LHCN-M2 (cell line): ENCODE data around the gene ANKRD13A. TPM values are rescaled to one million over a fixed set of nuclear protein-coding genes. Genes with fewer than 3 reads are reported as not detected.
"Not testable (repeated sequence)": the region's sequence is repeated elsewhere in the genome, so short reads cannot be mapped to it uniquely, and the experiment has no call there.

Experiments
- DNase-seq: peaks from one replicate; pipeline ENCODE4 v3.0.0-alpha.2; 2012; ENCODE audit warnings: low read depth
- total RNA-seq: library from RNA; depleted of rRNA; stranded (reverse); fragments of >200 nt; gene quantifications from 2 replicates; pipeline ENCODE4 v1.2.3, GENCODE V29; 2014

ANKRD13A gene
- total RNA-seq, 1 experiment from 2014 or later, result 99.1 TPM

DNA sequence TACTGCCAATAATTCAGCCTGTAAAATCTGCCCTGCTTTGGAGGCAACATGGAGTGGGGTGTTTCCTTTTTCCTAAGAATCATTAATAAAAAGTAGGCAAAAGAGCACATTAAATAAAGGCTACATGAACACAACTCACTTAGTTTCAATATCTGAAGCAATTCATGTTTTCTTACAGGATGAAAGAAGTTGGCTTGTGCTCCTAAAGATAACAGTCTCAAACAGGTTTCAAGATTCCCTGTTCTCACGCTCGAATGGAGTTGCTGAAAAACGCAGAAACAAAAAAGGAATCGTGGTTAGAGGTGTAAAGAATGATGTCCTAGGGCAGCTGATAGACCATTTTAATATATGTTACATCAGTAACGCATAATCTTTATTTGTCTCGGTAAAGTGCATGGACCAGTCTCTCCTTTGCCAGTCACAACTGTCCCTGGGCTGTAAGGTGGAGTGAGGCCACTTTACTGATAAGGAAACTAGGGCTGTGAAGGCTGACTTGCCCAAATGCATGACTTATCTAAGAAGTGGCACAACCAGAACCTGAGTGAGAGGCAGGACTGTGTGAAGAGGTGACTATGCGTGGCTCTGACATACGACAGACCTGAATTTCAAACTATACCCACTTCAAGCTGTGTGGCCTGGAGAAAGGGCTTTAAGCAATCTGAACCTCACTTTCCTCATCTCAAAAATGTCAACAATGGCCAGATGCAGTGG lies 15.6 kb upstream of the ANKRD13A start:
- DNase-seq, result no peak

DNA sequence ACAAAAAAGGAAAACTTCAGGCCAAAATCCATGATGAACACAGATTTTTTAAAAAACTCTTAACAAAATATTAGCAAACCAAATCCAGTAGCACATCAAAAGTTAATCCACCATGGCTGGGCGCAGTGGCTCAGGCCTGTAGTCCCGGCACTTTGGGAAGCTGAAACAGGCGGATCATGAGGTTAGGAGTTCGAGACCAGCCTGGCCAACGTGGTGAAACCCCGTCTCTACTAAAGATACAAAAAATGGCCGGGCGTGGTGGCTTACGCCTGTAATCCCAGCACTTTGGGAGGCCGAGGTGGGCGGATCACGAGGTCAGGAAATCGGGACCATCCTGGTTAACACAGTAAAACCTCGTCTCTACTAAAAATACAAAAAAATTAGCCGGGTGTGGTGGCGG lies 13.0 kb upstream of the ANKRD13A start:
- DNase-seq, result not testable (repeated sequence)

GRCh38 chr12:109987615-109988014 lies 11.6 kb upstream of the ANKRD13A start:
- DNase-seq, result no peak

- DNase-seq, result no peak
Measured at GRCh38 chr12:109988274-109988673, 11.0 kb upstream of the ANKRD13A start.

DNA sequence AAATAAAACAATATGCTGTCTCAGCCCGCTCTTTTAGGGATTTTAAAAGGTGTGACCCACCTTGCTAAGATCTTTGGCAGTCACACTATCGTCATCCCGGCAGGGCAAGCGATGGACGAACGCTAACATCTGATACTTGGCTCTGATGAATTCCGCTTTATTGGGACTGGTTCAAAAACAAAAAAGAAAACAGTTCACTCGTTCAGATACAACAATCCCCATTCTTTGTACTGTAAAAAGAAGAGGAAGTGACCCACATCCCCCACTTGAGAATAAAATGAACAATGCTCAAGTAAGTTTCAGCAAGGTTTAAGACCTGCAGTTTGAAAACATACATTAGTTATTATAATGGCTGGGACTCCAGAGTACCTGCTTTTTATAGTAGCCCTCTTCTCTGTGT lies 10.3 kb upstream of the ANKRD13A start:
- no peak for DNase-seq

DNA sequence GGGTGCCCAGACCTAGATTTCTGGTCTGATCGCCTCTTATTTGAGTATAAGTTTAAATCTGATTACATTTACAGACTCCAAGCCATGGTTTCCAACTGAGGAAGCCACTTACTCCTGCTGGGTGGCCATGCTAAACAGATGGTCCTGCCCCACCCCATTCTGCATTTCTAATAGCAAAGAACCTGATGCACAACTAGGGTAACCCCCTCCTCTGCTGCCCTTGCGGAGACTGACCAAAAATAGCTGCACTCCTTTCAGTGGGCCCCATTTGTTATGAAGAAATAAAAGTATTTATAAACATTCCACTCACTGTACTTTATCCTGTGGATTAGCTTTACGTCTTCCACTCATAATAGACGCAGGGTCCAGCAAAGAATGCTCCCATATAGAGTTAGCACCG lies 9.8 kb upstream of the ANKRD13A start:
- no peak for DNase-seq

DNA sequence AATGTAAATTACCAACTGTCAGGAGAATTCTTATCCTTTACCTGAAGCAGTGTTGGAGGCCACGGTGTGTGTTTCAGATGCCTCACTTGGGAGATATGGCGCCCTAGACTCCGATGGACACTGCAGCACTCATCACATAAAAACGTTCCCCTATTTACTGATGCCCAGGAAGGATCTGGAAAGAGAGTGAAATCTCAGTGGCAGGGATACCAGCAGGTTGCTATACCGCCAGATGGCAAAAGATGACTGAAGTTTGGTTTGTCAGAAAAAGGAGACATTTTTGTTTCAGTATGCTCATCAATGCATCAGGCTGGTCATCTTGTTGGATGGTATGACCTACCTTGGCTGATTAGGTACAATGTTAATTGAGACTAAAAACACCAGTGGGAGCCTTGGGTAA lies 7.6 kb upstream of the ANKRD13A start:
- no peak for DNase-seq

- no peak for DNase-seq
Measured at GRCh38 chr12:109993091-109993490, 6.1 kb upstream of the ANKRD13A start.

DNA sequence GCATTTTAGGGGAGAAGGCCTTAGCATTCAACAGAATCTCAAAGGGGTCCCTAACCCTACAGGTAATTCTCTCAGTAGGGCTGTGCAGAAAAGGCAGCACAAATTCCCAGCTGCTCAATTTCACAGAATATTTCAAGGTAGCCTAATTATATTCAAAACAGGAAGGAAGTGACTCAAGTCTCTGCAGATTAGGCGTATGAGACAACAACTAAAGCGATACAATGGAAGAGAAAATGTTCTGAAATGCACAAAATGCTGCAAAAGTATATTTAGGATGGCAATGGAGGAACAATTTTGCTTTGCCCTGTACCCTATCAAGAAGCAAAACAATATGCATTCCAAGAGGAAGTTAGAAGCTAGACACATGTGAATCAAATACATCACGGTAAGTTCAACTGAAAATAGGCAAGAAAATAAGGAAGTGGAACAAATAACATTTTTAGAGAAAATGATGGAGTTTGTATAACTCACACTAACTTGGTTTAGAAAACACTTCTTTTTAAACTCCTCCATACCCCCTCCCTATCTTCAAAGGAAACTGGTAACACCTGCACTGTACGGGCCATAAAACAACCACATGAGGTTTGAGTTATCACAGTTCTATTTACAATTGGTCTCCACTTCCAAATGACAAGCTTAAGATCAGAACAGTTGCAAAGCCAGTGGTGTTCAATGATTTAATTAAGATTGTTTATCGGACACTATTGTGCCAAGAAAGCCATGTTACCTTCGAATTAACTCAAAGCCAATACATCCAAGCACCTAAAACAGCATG lies 4.6 kb upstream of the ANKRD13A start:
- DNase-seq, result no peak

DNA sequence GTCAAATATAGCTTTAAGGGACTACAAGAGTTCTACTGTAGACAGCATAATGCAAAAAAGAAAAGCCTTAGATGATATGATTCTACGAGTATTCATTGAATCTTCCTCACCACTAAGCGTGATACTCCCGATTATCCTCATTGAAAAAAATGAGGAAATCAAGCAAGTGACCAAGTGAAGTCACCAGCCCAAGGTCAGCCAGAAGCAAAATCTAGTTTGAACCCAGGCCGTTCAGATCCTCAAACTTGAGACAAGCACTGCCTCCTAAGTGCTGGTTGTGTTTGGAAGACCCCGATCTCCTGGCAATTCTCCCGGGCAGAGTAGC lies 3.9 kb upstream of the ANKRD13A start:
- DNase-seq, result no peak

GRCh38 chr12:109995686-109996482 lies 3.3 kb upstream of the ANKRD13A start, which contains the start of gene GIT2:
Gene GIT2, minus strand, starts transcription at chr12:109996368. Its CDS starts 144 bp downstream, at chr12:109996224.
- peak; percentile 89 for DNase-seq

DNA sequence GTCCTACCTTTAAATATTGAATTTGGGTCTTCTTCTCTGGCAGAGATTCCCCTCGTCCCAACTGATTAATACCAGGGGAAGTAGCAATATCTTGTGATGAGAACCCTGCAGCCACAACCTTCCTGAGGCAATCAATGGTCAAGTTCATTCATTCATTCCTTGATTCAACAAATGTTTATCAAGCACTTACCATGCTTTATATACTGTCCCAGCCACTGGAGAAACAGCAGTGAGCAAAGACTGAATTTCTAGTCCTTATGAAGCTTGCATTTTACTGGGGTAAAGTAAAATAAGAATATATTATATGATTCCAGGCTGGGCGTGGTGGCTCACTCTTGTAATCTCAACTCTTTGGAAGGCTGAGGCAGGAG lies 2.8 kb upstream of the ANKRD13A start:
- DNase-seq, result no peak

DNA sequence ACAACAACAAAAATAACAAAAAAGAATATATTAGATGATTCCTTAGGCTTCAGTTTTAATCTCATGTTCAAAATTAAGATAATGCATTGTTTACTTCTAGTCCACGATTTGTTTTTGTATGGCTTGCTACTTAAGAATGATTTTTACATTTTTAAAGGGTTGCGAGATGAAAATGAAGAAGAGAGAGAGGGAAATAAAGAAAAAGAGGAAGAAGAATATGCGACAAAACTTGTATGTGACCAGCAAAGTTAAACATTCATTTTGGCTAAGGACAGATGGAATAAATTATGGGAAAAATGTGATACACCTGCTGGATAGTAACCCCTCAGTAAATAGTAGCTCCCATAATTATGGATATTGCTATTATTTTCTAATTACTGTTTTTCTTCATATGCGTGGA lies 1.8 kb upstream of the ANKRD13A start:
- no peak for DNase-seq

- peak; percentile 93 for DNase-seq
Measured at GRCh38 chr12:109998241-109998903, 858 bp upstream of the ANKRD13A start.

GRCh38 chr12:109999649-109999971 lies 380 bp downstream of the ANKRD13A start:
- DNase-seq, result no peak

GRCh38 chr12:109999983-110000505 lies 814 bp downstream of the ANKRD13A start:
- DNase-seq, result no peak

- DNase-seq, result peak; percentile 75
Measured at GRCh38 chr12:110001596-110001995, 2.4 kb downstream of the ANKRD13A start.

DNA sequence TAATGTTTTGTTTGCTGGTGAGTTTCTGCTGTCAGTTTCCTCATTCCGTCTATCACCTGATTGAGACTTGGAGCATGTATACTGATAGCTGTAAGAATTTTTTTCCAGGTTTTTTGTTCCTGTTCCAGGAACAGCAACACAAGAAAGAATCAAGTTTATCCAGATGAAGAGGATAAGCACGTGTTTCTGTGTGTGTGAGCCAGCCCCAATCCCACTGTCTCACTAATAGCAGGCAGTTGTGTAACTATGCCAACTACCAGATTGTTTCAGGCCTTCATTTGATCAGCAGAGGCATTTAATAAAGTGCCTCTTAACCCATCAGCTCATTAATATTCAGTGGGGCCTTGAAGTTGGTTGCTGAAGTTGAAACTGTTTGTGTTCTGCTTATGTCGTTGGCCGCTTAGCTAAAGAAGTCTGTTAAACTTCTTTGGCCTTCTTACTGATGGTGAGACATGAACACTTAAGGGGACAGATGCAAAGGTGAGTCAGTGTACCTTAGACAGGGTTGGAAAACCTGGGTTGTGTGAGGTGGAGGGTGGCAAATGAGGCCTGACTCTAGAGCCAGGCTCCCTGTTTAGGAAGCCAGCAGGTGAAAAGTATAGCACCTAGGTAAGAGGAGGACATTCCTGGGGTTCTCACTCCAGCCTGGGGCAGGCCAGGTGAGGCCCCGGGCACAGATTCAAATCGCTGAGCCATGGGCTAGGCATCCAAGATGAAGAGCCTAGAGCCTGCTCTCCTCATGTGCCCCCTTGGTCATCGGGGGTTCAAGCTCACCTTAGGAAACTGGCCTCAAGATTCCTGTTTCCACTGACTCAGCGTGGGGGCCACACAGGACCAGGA lies 3.7 kb downstream of the ANKRD13A start:
- DNase-seq, result no peak

- no peak for DNase-seq
Measured at GRCh38 chr12:110004598-110004997, 5.4 kb downstream of the ANKRD13A start.

DNA sequence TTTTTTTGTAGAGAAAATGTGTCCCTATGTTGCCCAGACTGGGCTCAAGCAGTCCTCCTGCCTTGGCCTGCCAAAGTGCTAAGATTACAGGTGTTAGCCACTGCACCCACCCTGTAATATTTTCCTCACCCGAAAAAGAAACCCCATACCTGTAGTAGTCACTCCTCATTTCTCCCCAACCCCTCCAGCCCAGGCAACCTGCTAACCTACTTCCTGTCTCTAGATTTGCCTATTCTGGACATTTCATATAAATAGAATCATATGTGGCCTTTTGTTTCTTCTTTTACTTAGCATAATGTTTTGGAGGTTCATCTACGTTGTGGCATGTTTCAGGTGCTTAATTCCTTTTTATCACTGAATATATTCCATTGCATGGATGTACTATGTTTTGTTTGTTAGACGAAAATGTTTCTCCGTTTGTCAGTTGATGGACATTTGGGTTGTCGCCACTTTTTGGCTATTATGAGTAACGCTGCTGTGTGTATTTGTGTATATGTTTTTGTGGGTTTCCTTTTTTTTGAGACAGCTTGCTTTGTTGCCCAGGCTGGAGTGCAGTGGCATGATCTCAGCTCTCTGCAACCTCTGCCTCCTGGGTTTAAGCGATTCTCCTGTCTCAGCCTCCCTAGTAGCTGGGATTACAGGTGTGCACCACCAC lies 6.2 kb downstream of the ANKRD13A start:
- DNase-seq, result no peak
